Mucosa of gallbladder (tissue), 1 donor: ENCODE data around the gene SNX27. TPM values are rescaled to one million over a fixed set of nuclear protein-coding genes. Genes with fewer than 3 reads are reported as not detected.
A peak's percentile ranks its signal among the peaks of the same experiment; 100 is the strongest.
"Not testable (repeated sequence)": the region's sequence is repeated elsewhere in the genome, so short reads cannot be mapped to it uniquely, and the experiment has no call there.

Experiments used
- DNase-seq: peaks from one replicate; pipeline ENCODE4 v3.0.0-alpha.2; 2020; ENCODE audit warnings: low spot score
- total RNA-seq: library from RNA; stranded (reverse); gene quantifications from one replicate; pipeline ENCODE4 v1.2.1, GENCODE V29; 2021
- donor health status: DM: no; HTN: no; CAD: no.

Gene SNX27
- total RNA-seq, result 58.3 TPM

DNA sequence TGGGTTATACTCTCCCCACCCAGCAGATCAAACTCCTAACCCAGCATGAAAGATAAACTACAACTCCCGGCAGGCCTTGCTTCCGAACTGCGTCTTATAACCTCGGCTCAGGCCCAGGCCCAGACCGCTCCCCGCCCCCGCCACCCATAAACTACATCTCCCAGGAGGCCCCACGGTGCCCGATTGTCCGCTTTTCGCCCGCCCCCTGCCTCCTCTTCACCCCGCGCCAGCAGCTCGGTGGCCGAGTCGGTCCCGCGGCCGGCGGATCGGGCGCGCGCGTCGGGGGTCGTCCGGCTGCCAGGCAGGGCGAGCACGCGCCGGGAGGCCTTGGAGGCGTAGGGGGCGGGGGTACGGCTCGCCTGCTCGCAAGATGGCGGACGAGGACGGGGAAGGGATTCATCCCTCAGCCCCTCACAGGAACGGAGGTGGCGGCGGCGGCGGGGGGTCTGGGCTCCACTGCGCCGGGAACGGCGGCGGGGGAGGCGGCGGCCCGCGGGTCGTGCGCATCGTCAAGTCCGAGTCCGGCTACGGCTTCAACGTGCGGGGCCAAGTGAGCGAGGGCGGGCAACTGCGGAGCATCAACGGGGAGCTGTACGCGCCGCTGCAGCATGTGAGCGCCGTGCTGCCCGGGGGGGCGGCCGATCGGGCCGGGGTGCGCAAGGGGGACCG, at the start of gene SNX27:
TSS of gene SNX27 (plus strand) at position 219 of the 669 bp plus-strand sequence. CDS start at position 371, 152 bp downstream.
- peak; percentile 95 for DNase-seq

DNA sequence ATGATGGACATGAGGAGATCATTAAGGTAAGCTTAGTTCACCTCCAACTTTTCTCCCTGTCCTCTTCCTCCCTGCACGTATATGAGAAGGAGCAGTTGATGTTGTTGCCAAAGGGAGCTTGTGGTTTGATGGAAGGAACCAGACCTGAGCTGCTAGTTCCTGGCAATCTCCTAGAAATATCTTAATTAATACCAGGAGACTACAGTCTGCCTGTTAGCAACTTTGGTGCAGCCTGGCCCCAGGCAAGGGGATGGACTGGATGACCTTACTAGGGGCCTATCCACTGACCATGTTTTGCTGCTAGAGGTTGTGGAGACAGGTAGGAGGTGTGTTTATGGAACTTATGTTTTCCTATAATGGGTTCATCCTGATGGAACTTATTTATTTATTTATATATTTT, 49.2 kb upstream of the SNX27 start:
- no peak for DNase-seq

DNA sequence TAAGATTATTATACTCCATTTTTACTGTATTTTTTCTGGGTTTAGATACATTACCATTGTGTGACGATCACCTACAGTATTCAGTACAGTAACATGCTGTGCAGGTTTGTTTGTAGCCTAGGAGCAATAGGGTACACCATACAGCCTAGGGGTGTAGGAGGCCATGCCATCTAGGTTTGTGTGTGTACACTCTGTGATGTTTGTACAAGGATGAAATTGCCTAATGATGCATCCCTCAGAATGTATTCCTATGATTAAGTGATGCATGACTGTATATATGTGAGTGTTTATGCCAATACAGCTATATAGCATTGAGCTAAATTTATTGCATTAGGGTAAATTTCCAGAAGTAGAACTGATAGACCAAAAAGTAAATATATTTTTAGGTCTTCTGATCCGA, 48.5 kb upstream of the SNX27 start:
- no peak for DNase-seq

DNA sequence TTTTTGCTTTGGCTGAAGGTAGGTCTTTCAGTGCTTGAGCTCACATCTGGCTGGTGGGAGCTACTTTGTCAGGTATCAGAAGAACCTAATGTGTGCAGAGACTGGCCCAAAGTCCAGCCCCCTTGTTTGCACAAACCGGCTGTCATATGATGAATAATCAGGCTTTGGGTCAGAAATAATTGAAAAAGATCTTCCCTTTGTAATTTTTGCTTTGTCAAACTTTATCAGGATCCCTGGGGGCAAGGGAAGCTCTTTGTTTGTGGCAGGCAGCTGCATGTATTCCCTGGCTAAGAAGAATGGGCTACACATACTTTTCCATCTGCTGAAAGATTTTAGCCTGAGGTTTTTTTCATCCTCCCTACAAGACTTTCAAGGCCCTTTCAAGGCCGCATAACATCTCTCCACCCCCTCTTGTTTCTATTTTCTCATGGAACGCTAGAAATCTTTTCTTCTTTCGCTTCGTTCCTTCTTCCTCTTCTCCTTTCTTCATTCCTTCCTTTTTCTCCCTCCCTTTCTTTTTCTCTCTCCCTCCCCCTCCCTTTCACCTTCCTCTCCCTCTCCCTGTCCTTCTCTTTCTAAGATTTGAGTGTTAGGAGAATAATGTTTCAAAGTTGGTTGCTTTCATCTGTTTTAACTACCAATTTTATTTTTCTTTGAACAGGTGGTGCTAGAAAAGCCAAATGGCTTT, 46.2 kb upstream of the SNX27 start:
- DNase-seq, result no peak

DNA sequence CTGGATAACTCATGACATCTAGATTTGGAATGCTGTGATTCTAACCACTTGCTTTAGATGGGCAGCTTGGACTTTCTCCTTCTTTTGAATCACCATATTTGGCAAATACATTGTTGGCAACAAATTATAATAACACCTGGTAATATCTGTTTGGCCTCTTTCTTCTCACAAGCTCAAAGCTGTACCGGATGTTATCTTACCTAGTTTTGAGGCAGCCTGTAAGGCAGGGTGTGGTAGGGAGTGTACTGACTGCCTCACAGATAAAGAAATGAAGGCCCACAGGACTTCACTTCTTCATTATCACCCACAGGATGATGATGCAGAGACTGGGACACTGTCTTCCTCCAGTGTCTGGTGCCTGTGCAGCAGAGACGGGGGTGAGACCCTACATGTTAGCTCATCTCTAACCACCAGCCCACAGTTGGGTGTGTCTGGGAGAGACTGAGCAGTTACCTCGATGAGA, 43.2 kb upstream of the SNX27 start:
- DNase-seq, result no peak

DNA sequence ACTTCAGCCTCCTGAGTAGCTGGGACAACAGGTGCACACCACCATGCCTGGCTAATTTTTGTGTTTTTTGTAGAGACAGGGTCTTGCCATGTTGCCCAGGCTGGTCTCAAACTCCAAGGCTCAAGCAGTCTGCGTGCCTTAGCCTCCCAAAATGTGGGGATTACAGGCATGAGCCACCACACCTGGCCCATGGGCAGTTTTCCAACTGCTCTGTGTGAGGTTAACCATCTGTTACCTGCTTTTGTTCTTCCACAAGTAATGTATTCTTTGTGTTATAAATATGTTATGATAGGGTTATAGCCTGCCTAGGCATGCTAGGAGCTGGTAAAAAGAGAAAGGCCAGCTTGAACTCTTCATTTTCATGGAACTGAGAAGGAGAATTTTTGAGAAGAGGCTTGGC, 41.0 kb upstream of the SNX27 start:
- no peak for DNase-seq

DNA sequence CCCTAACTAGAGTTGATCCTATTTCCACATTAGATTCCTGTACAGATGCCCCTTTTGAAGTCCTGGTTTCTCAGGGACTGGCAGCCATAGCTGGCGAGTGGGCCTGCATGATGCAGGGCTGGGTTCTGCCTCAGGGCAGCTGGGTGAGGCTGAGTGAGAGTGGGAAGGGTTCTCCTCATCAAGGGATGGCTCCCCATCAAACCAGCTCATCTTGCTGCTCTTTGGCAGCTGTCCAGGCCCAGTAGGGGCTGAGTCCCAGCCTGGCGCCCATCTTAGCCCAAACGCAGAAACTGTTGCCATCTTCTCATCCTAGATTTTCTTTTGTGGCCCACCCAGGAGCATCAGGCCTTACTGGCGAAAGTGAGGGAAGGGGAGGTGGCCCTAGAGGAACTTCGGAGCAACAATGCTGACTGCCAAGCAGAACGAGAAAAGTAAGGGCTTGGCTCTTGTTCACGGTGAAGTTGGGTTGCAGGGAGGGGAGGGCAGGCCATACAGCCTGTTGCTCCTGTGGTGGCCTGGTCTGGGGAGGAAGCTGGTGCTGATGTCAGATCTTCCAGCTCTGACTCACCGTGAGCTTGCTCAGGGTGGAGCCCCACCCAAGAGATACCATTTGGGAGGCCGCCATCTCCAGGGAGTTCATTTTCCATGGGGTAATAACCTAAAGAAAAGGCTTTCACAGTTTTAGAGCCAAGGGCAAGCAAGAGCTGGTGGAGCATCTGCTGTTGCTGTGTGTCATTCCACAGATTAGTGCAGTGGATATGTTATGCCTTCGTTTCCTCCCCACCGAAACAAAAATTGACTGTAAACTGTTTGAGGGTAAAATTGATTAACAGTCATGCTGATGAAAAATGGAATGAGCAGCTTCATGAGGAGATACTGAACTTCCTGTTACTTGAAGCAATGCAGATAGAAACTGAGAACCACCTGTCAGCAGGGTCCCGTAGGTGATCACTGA, 37.0 kb upstream of the SNX27 start:
- peak; percentile 18 for DNase-seq

DNA sequence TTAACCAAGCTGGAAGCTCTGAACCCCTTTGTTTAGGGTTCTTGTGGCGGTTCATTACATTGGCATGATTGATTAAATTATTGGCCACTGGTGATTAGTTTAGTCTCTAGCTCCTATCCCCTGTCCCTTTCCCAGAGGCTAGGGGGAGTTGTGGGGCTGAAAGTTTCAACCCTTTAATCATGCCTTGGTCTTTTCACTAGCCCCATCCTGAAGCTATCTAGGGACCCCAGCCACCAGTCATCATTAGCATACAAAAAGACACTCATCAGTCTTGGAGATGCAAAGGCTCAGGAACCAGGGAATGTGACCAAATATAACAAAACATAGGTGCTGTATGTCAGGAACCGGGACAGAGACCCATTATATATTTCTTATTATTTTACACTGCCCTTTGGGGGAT, 34.7 kb upstream of the SNX27 start:
- no peak for DNase-seq

DNA sequence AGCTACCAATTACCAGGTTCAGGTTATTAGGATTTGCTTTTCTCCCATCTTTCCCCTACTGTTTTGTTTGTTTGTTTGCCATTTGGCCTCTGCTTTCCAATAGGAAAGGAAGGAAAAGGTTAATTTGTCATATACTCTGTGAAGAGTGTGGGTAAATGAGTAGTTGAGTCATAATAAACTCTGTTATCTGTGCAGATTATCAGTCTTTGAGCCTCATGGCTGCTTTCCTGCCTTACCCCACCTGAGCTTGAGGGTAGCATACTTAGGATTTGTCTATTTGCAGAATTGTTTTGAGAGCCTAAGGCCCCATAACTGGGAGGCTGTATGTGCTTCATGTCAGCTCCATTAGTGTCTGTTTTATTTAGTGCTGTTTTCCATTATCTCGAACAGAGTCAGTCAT, 32.9 kb upstream of the SNX27 start:
- DNase-seq, result no peak

DNA sequence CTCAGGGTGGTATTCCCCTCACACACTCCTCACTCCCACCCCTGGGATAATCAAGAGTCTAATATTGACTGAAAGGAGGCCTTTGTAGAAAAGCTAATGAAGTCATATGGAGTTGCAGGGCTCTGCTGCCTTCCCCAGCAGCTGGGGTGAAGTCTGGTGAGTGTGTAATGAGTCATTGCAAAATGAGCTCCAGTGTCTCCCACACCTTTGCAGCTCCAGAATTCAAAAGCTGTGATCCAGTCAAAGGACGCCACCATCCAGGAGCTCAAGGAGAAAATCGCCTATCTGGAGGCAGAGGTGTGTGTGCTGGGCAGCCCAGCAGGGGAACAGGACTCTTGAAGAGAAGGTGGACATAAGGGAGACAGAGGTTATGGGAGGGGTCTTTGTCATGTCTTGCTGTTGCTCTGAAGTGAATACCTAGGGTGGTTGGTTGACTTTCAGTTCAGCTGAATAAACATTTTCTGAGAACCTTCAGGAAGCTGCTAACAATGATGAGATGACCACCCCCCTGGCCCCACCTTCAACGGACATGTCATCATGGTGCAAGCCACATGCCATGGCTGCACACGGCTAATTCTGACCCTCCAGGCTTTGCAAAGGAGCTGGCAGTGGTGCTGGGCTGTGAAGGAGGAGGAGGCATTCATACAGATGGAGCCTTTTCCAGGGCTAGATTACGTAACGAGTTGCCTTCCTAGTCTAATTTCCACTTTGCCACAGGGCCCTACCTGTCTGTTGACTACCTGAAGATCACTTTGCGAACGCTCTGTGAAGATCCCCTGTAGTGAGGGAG, 32.2 kb upstream of the SNX27 start:
- no peak for DNase-seq

DNA sequence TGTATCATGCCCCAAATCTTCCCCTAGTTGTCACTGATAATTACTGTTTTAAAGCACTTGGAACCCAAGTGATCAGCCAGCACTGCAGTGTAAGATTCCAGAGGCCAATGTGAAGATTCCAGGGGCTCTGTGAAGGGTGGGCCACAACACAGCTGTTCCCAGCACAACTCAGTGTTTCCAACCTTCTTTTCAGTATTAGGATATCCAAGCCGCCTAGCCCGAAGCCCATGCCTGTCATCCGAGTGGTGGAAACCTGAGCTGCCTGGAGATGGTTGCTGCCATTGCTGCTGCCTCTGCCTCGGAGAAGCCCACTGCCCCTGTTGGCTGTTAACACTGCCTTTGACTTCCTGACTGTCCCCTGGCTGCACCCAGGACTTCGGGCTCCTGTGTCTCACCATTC, 30.4 kb upstream of the SNX27 start:
- no peak for DNase-seq

DNA sequence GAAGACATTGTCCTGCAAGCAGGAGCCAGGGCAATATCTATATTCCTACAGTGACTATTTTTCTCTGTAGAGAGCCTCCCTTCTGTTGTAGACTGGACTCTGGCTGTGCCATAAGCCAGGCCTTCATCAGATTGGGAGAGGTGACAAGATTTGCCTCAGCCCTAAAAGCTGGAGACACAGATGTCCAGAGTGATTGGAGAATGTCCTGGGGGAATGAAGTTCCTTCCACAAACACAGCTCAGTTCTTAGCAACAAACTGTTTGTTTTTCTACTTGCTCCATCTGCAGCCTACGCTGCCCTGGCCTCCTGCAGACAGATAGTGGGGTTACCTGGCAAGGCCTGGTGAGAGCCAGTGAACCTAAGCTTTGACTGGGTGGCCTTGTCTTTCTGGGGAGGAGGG, 29.9 kb upstream of the SNX27 start:
- no peak for DNase-seq

DNA sequence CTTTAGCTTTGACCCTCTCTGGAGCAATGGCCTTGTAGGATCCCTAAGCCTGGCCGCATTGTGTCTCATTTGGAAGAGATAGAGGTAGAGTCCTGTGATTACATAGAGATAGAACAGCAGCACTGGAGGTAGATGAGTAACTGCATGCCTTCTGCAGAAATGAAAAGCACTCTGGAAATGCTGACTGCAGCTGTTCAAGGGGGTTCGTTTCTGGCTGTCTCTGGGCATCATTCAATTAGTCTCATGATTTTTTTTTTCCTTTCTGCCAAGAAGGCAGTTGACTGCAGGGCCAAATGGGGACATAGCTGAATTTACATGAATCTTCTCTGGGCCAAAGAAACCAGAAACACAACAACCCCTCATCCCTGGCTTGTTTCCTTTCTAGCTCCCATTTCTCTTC, 28.1 kb upstream of the SNX27 start:
- DNase-seq, result no peak

DNA sequence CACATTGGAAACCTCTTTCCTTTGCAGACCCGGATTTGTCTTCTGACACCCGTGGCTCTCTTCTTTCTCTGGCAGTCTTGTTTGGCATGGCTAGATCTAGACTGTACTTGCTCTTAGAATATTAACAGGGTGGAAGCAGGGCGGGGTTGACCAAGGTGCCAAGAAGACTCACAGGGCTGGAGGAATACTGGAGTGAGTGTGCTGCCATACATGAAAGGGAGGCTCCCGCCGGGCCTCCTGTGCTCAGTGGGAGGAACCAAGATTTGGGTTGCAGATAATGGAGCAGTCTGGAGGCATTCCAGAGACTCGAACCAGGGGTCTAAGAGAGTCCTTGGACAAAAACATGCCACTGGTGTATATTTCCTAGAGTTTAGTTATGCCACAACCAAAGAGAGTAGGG, 27.6 kb upstream of the SNX27 start:
- peak; percentile 14 for DNase-seq

DNA sequence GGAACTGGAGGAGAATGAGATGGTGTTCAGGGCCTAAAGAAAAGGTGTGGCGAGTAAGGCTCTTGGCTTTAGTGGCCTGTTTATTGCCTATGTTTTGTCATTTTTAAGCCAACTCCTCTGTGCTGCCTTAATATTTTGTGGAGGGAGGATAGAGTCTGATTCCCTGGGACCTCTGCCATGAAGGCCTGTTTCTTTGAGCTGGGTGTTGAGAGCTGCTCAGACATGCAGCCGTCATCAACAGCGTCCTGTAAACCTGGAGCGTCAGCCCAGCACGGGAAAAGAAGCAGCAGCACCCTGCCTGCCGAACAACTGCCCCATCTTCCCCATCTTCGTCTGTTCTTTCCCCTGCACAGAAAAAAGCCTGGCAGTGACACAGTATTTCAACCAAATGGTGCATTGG, 27.1 kb upstream of the SNX27 start:
- DNase-seq, result no peak

DNA sequence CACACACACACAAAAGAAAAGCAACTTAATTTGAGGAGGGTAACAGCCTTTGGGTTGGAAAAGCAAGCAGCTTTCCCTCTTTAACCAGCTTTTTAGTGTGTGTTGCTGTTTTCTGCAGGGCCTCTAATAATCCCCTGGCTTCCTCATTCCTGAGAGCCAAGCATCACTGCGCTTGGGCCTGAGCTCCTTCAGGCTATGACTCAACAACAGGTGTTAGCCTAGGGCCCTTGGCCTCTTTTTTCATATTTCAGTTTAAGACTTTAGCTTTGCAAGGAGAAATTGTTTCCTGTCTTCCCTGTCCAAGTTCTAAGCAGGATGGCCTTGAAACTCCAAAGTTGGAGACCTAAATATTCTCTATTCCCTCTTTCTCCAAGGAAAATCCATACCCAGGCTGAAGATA, 26.2 kb upstream of the SNX27 start:
- DNase-seq, result no peak

DNA sequence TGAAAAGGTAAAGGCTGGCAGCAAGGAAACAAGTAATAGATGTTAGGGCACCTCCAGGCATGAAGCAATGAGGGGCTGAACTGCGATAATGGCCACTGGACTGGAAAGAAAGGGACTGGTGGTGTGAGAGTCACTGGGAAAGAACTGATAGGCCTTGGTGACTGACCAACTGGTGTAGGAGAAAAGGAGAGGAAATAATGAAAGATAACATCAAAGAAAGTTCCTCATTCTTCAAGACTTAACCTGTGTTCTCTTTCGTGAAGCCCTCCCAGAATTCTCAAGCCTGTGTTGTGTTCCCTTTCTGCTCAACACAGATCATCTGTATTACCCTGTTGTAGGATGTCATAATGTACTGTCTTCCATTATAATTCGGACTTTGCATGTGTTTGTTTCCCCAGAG, 20.9 kb upstream of the SNX27 start:
- DNase-seq, result no peak

DNA sequence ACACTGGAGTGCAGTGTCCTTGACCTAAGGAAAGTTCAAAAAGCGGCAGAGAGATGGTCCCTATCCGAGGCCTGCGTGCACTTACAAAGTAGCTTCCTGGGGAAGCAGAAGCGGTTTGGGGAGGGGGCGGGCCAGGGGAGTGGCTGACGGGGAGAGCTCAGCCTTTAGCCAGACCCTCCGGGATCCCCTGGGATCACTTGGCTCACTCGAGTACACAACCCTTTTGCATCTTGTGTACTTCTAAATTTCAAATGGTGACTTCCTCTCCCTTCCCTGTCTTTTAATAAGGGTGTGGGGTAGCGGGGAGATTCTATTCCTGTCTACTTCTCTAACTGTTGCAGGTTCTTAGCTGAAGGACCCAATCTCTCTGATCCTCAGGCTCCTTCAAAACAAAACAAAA, 18.1 kb upstream of the SNX27 start:
- DNase-seq, result no peak

DNA sequence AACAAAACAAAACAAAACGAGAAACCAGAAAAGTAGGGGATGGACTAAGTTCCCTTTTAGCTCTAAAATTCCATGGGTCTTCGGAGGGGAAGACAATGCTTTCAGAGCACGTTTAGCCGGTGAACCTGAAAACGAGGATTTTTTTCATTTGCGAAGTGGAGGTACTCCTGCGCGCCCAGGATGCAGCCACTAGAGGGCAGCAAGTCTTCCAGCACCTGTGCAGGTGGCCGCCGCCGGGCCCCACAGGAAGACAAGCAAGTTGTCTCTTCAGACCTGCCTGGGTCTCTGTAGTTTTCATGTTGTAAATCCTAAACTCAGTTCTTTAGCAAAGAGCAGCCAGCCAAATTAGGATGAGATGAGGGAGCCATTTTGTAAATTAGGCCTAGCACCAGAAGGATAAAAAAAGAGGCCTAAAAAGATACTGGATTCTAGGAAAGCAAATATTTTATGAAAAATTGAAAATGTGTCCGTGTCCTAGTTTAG, 17.7 kb upstream of the SNX27 start:
- DNase-seq, result peak; percentile 86

DNA sequence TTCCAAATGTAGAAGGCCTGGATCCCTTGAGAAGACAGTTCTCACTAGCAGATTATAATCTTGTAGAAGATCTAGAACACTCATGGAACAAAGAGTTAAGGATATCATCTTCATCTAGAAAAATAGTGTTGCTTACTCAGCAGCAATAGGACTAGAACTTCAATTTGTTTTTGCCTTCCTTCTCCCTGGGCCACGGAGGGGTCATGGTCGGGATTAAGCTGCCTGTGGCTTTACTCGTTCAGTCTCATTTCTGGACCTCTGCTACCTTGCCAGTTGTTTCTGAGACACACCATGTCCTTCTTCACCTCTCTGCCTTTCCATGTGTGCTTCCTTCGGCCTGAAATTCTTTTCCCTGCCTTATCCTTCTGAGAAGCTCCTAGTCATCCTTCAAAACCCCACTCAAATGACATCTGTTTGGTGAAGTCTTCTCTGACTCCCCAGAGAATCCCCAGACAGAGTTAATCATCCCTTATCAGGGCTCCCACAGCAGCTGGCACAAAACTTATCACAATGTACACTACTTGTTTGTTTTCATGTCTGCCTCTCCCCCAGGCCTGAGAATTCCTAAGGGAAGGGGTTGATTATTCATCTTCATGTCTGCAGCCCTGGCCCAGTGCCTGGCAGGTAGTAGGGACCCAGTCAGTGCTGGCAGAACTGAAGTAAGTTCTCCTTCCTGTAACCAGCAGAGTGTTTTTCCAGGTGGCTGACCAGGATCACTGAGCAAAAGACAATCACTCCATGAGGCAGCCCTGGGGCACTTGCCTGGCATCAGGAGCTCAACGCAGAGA, 15.5 kb upstream of the SNX27 start:
- peak; percentile 56 for DNase-seq

DNA sequence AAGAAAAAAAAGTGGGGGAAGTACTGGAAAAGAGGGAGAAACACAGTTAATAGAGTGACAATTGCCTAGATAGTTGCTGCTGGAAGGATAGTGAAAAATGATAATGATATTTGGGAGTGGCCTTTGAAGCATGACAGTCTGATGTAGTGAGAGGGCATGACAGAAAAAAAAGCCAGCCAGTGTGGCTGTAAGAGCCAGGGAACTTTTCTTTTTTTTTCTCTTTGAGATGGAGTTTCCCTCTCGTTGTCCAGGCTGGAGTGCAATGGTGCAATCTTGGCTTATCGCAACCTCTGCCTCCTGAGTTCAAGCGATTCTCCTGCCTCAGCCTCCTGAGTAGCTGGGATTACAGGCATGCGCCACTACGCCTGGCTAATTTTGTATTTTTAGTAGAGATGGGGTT, 9.3 kb upstream of the SNX27 start:
- not testable (repeated sequence) for DNase-seq
